Duodenal mucosa (tissue), 2 donors: ENCODE data around the gene LCN9.
"Not testable (repeated sequence)": the region's sequence is repeated elsewhere in the genome, so short reads cannot be mapped to it uniquely, and the experiment has no call there.

Source experiments
- H3K27ac ChIP-seq: one replicate; pipeline ENCODE4 v1.7.0; 2013; ENCODE audit warnings: low read depth, low read length
- H3K27me3 ChIP-seq, 2 donors: one replicate each; pipeline ENCODE4 v1.7.0; 2013; ENCODE audit warnings: low read length in 2 of 2, control low read depth in 1 of 2; ENCODE audit not compliant: insufficient read depth in 2 of 2, control insufficient read depth in 1 of 2
- H3K36me3 ChIP-seq, 2 donors: one replicate each; pipeline ENCODE4 v1.7.0; 2013; ENCODE audit warnings: low read length in 2 of 2, control low read depth in 1 of 2; ENCODE audit not compliant: insufficient read depth in 2 of 2, control insufficient read depth in 1 of 2
- H3K4me1 ChIP-seq, 2 donors: one replicate each; pipeline ENCODE4 v1.7.0; 2013; ENCODE audit warnings: low read length in 2 of 2, control low read depth in 1 of 2; ENCODE audit not compliant: insufficient read depth in 2 of 2, control insufficient read depth in 1 of 2
- H3K4me3 ChIP-seq, 2 donors: one replicate each; pipeline ENCODE4 v1.7.0; 2013; ENCODE audit warnings: low read length in 2 of 2, low read depth in 1 of 2
- H3K9ac ChIP-seq, 2 donors: one replicate each; pipeline ENCODE4 v1.7.0; 2013; ENCODE audit warnings: low read length in 2 of 2, low read depth in 1 of 2
- H3K9me3 ChIP-seq, 2 donors: one replicate each; pipeline ENCODE4 v1.7.0; 2013; ENCODE audit warnings: low read length in 2 of 2, control low read depth in 1 of 2; ENCODE audit not compliant: control insufficient read depth in 1 of 2

LCN9 gene

GRCh38 chr9:135619599-135619886, 43.6 kb upstream of the LCN9 start:
- H3K4me1 ChIP-seq, result no peaks in the 10 kb centered on the region
- H3K27me3 ChIP-seq, result no peaks in the 10 kb centered on the region
- H3K27ac ChIP-seq, result no peak overlapping the region

GRCh38 chr9:135620558-135620957, 42.6 kb upstream of the LCN9 start:
- H3K9me3 ChIP-seq, result no peaks in the 10 kb centered on the region
- H3K4me3 ChIP-seq, result no peak overlapping the region
- H3K4me1 ChIP-seq, result no peaks in the 10 kb centered on the region
- no peaks in the 10 kb centered on the region for H3K27me3 ChIP-seq
- H3K27ac ChIP-seq, result no peak overlapping the region
- H3K36me3 ChIP-seq, result no peaks in the 10 kb centered on the region
- H3K9ac ChIP-seq, result no peak overlapping the region

More at GRCh38 chr9:135619599-135619886, 43.6 kb upstream of the LCN9 start:
- Histone ChIP-seq H3K4me3 (no peak overlapping the region), H3K9me3 (no peaks in the 10 kb centered on the region), H3K9ac (no peak overlapping the region), H3K36me3 (no peaks in the 10 kb centered on the region)

- H3K27ac ChIP-seq, result no peak overlapping the region
- no peaks in the 10 kb centered on the region for H3K4me1 ChIP-seq
- H3K36me3 ChIP-seq, result no peaks in the 10 kb centered on the region
- H3K4me3 ChIP-seq, result no peak overlapping the region
- no peak overlapping the region for H3K9ac ChIP-seq
- H3K9me3 ChIP-seq, result peaks cover 0 to 3% of the 10 kb centered on the region in 2 donors
- H3K27me3 ChIP-seq, result no peaks in the 10 kb centered on the region
Measured at GRCh38 chr9:135622415-135623020, 40.6 kb upstream of the LCN9 start.

- H3K27me3 ChIP-seq, result no peaks in the 10 kb centered on the region
- H3K9ac ChIP-seq, result no peak overlapping the region
- H3K36me3 ChIP-seq, result no peaks in the 10 kb centered on the region
- no peaks in the 10 kb centered on the region for H3K4me1 ChIP-seq
- H3K4me3 ChIP-seq, result no peak overlapping the region
- H3K9me3 ChIP-seq, result peaks cover 0 to 3% of the 10 kb centered on the region in 2 donors
- H3K27ac ChIP-seq, result no peak overlapping the region
Measured at GRCh38 chr9:135624282-135624681, 38.8 kb upstream of the LCN9 start.

GRCh38 chr9:135632841-135633240, 30.3 kb upstream of the LCN9 start:
- H3K27ac ChIP-seq, result no peak overlapping the region
- H3K4me1 ChIP-seq, result no peaks in the 10 kb centered on the region
- H3K9me3 ChIP-seq, result no peaks in the 10 kb centered on the region
- no peaks in the 10 kb centered on the region for H3K36me3 ChIP-seq
- peaks cover 0 to 8% of the 10 kb centered on the region in 2 donors for H3K27me3 ChIP-seq
- H3K9ac ChIP-seq, result no peak overlapping the region
- H3K4me3 ChIP-seq, result no peak overlapping the region

GRCh38 chr9:135636930-135637530, 26.1 kb upstream of the LCN9 start:
- H3K9me3 ChIP-seq, H3K27ac ChIP-seq, H3K4me3 ChIP-seq, H3K27me3 ChIP-seq, H3K4me1 ChIP-seq, H3K9ac ChIP-seq, H3K36me3 ChIP-seq: not testable (repeated sequence)

GRCh38 chr9:135639196-135639595, 23.9 kb upstream of the LCN9 start, which contains the start of gene GLT6D1:
Gene GLT6D1 (minus strand): TSS chr9:135639540. CDS start chr9:135639187, 353 bp downstream.
- H3K9me3 ChIP-seq, result peaks cover 0 to under 1% of the 10 kb centered on the region in 2 donors
- no peaks in the 10 kb centered on the region for H3K4me1 ChIP-seq
- no peak within 1 kb of the TSS for H3K27ac ChIP-seq
- no peaks in the 10 kb centered on the region for H3K36me3 ChIP-seq
- no peak within 1 kb of the TSS for H3K9ac ChIP-seq
- H3K4me3 ChIP-seq, result no peak within 1 kb of the TSS
- H3K27me3 ChIP-seq, result peaks cover 0 to 8% of the 10 kb centered on the region in 2 donors

- H3K4me3 ChIP-seq, result no peak overlapping the region
- peaks cover 14 to 15% of the 10 kb centered on the region in 2 donors for H3K9me3 ChIP-seq
- H3K36me3 ChIP-seq, result no peaks in the 10 kb centered on the region
- H3K27me3 ChIP-seq, result no peaks in the 10 kb centered on the region
- no peaks in the 10 kb centered on the region for H3K4me1 ChIP-seq
- H3K27ac ChIP-seq, result no peak overlapping the region
- H3K9ac ChIP-seq, result no peak overlapping the region
Measured at GRCh38 chr9:135641047-135641446, 22.1 kb upstream of the LCN9 start.

GRCh38 chr9:135641745-135642144, 21.4 kb upstream of the LCN9 start:
- H3K27me3 ChIP-seq, result no peaks in the 10 kb centered on the region
- H3K9me3 ChIP-seq, result peaks cover 17 to 21% of the 10 kb centered on the region in 2 donors
- H3K27ac ChIP-seq, result no peak overlapping the region
- H3K36me3 ChIP-seq, result no peaks in the 10 kb centered on the region
- H3K4me1 ChIP-seq, result no peaks in the 10 kb centered on the region
- H3K4me3 ChIP-seq, result no peak overlapping the region
- no peak overlapping the region for H3K9ac ChIP-seq

- Histone ChIP-seq H3K4me3 (no peak overlapping the region), H3K4me1 (no peaks in the 10 kb centered on the region), H3K27me3 (no peaks in the 10 kb centered on the region), H3K36me3 (no peaks in the 10 kb centered on the region), H3K9ac (no peak overlapping the region), H3K27ac (no peak overlapping the region), H3K9me3 (peaks cover 32 to 44% of the 10 kb centered on the region in 2 donors)
Measured at GRCh38 chr9:135644631-135645218, 18.4 kb upstream of the LCN9 start.
